Measurements from ENCODE around the gene SGCA. TPM values are rescaled to one million over a fixed set of nuclear protein-coding genes. Genes with fewer than 3 reads are reported as not detected.

Gene SGCA
- total RNA-seq, 2 experiments from 2014 or later, result 0.57 to 1.1 TPM

DNA sequence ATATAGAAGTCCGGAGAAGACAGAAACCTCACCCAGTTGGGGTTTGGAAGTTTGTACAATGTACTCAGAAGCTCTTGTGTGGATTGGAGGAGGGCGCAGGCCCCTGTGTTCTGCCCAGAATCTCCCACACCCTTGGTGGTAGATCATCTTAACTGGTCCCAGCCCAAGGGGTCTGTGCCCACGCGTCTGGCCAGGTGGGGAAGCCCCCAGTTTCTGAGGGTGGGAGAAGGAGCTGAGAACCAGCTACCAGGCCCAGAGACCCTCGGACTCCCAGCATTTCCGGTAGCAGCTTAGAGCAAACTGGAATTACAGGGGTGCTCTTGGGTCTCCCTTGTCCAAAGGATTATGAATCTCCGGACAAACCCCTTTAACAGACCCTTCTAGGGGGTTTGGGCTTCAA, 13.1 kb upstream of the SGCA start:
- H3K4me2 ChIP-seq (ENCODE audit: low read length), result peak overlapping the region; percentile 98
- H2AFZ ChIP-seq (ENCODE audit: low read length), result no peak overlapping the region
- H3K4me1 ChIP-seq (ENCODE audit: insufficient read depth, low read length, poor library complexity, severe bottlenecking), result peaks cover 30% of the 10 kb centered on the region
- intact Hi-C loops (cut with micrococcal nuclease; ENCODE audit: unreplicated experiment), result loop anchor here (10.0 kb wide), 1 partner anchor 478 kb away; the partner anchor contains the start of gene SPOP
- ChIA-PET CTCF (ENCODE audit: unreplicated experiment) (interaction anchor here (1.6 kb wide), 1 partner anchor 17 kb away, joined by 5 read pairs; no protein-coding TSS in a partner anchor), POLR2A (interaction anchor here (2.5 kb wide), 1 partner anchor 9 kb away, joined by 20 read pairs; no protein-coding TSS in a partner anchor)
- H3K79me2 ChIP-seq (ENCODE audit: insufficient read depth, low read depth, low read length), result peaks cover 31% of the 10 kb centered on the region
- TF ChIP-seq, protein P1, sequence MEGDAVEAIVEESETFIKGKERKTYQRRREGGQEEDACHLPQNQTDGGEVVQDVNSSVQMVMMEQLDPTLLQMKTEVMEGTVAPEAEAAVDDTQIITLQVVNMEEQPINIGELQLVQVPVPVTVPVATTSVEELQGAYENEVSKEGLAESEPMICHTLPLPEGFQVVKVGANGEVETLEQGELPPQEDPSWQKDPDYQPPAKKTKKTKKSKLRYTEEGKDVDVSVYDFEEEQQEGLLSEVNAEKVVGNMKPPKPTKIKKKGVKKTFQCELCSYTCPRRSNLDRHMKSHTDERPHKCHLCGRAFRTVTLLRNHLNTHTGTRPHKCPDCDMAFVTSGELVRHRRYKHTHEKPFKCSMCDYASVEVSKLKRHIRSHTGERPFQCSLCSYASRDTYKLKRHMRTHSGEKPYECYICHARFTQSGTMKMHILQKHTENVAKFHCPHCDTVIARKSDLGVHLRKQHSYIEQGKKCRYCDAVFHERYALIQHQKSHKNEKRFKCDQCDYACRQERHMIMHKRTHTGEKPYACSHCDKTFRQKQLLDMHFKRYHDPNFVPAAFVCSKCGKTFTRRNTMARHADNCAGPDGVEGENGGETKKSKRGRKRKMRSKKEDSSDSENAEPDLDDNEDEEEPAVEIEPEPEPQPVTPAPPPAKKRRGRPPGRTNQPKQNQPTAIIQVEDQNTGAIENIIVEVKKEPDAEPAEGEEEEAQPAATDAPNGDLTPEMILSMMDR (conservative IDR thresholded peaks at IDR 0.05; ENCODE audit: low read length), result no peak
- H4K20me1 ChIP-seq (ENCODE audit: insufficient read depth, low read length), result peaks cover 4% of the 10 kb centered on the region
- no peak for DNase-seq (ENCODE audit: low spot score)
- no peaks in the 10 kb centered on the region for H3K9me2 ChIP-seq (ENCODE audit: insufficient read depth, low read length)
- H3K9me3 ChIP-seq (ENCODE audit: low read length), result no peaks in the 10 kb centered on the region
- H3K36me3 ChIP-seq (ENCODE audit: insufficient read depth, low read length), result peaks cover 12% of the 10 kb centered on the region
- H3K27ac ChIP-seq (ENCODE audit: low read depth, low read length, poor library complexity, severe bottlenecking), result peak overlapping the region; percentile 87
- BruUV-seq (replicated peaks), result no TSS peak
- peak overlapping the region; percentile 89 for H3K4me3 ChIP-seq (ENCODE audit: low read depth, low read length, poor library complexity, severe bottlenecking)

DNA sequence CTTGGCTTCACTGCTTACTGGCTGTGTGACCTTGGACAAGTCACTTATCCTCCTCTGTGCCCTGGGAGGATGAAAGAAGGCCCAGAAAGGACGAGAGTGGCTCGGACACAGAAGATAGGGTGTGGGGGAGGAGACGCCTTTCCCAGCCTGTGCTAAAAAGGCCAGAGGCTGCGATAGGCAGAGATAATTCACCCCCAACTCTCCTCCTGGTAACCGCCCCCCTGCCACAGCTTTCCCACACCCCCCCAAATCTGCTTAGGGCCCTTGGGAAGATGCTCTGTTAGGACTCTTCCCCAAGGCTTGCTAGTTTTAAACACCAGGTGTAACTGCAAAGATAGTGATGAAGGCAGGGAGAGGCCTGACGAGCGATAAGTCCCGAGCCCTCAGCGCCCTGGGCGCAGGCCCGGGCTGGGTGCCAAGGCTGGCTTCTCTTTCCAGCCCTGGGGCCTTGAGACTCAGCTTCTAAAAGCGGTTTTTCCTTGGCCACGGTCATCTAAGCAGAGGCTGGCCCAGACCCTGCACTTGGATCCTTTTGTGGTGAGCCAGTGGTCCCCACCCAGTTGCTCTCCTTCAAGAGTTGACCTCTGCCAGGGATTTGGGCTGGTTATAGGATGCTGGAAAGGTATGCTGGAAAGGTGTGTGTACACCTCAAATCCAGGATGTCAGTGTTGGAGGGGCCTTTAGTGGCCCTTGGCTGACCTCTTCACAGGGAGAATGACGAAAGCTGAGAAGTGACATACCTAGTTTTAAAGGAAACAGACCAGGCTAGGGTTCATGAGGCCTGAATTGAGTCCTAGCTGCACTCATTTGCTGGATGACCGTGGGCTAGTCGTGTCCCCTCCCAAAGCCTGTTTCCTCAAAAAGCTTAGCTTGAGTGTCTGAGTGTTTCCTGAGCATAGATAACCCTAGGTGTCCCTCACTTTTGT, 11.9 kb upstream of the SGCA start:
- BruUV-seq (replicated peaks), result no TSS peak
- Histone ChIP-seq H4K20me1 (ENCODE audit: insufficient read depth, low read length) (no peaks in the 10 kb centered on the region), H3K27ac (ENCODE audit: low read depth, low read length, poor library complexity, severe bottlenecking) (peak overlapping the region; percentile 2), H3K4me2 (ENCODE audit: low read length) (0 out of 2 replicates have a peak overlapping the region, but pooled peaks have one; percentile 31), H3K36me3 (ENCODE audit: insufficient read depth, low read length) (peaks cover 7% of the 10 kb centered on the region), H3K4me3 (ENCODE audit: low read depth, low read length, poor library complexity, severe bottlenecking) (no peak overlapping the region), H3K4me1 (ENCODE audit: insufficient read depth, low read length, poor library complexity, severe bottlenecking) (peaks cover 30% of the 10 kb centered on the region), H3K79me2 (ENCODE audit: insufficient read depth, low read depth, low read length) (peaks cover 20% of the 10 kb centered on the region), H3K9me2 (ENCODE audit: insufficient read depth, low read length) (no peaks in the 10 kb centered on the region), H2AFZ (ENCODE audit: low read length) (no peak overlapping the region), H3K9me3 (ENCODE audit: low read length) (no peaks in the 10 kb centered on the region)
- DNase-seq (ENCODE audit: low spot score), result no peak
- TF ChIP-seq EZH2phosphoT487 (IDR thresholded peaks at IDR 0.05; ENCODE audit: borderline replicate concordance, low read depth, low read length), result no peak
- TF ChIP-seq, protein P1 (conservative IDR thresholded peaks at IDR 0.05; ENCODE audit: low read length), result no peak
- POLR2A ChIA-PET, result interaction anchor here (0.5 to 0.7 kb wide), 2 partner anchors 24 to 555 kb away, joined by 3 to 5 read pairs; no protein-coding TSS in a partner anchor
- intact Hi-C loops (cut with micrococcal nuclease; ENCODE audit: unreplicated experiment), result loop anchor here (10.0 kb wide), 1 partner anchor 479 kb away; the partner anchor contains the start of gene SPOP
- CTCF ChIA-PET (ENCODE audit: unreplicated experiment), result no interaction called here
